ENCODE measurements around the gene HBA2.

The HBA2 gene

GRCh38 chr16:164827-165538 is 7.7 kb upstream of the HBA2 start:
- TF ChIP-seq BACH2 (CRISPR knock-in tag; IDR thresholded peaks at IDR 0.05; ENCODE audit: borderline replicate concordance): no peak
- TF ChIP-seq PPARA (CRISPR knock-in tag; IDR thresholded peaks at IDR 0.05; ENCODE audit: borderline replicate concordance): no peak
- no peak for TF ChIP-seq CSRNP3 (CRISPR knock-in tag; IDR thresholded peaks at IDR 0.05)
- no peak for TF ChIP-seq ESRRG (CRISPR knock-in tag; IDR thresholded peaks at IDR 0.05)
- no peak for TF ChIP-seq ZFP3 (CRISPR knock-in tag; IDR thresholded peaks at IDR 0.05)
- no peak for TF ChIP-seq CSDC2 (CRISPR knock-in tag; IDR thresholded peaks at IDR 0.05)
- TF ChIP-seq ZNF8 (CRISPR knock-in tag; IDR thresholded peaks at IDR 0.05): no peak
- no peak for TF ChIP-seq CREB5 (CRISPR knock-in tag; IDR thresholded peaks at IDR 0.05; ENCODE audit: low read depth)
- no peak for TF ChIP-seq ZFP30 (CRISPR knock-in tag; IDR thresholded peaks at IDR 0.05)
- no peak for TF ChIP-seq OSR1 (CRISPR knock-in tag; IDR thresholded peaks at IDR 0.05)
- TF ChIP-seq RARB (CRISPR knock-in tag; IDR thresholded peaks at IDR 0.05): no peak
- TF ChIP-seq TCF4 (CRISPR knock-in tag; IDR thresholded peaks at IDR 0.05; ENCODE audit: borderline replicate concordance): no peak
- TF ChIP-seq ARNTL (CRISPR knock-in tag; IDR thresholded peaks at IDR 0.05; ENCODE audit: borderline replicate concordance, low read depth): no peak
- peak; percentile 43 for ATAC-seq

- TF ChIP-seq RARB (CRISPR knock-in tag; IDR thresholded peaks at IDR 0.05) (no peak), SNAI2 (CRISPR knock-in tag; IDR thresholded peaks at IDR 0.05) (no peak), BACH2 (CRISPR knock-in tag; IDR thresholded peaks at IDR 0.05; ENCODE audit: borderline replicate concordance) (no peak), ZFP3 (CRISPR knock-in tag; IDR thresholded peaks at IDR 0.05) (no peak), TOX (CRISPR knock-in tag; IDR thresholded peaks at IDR 0.05; ENCODE audit: borderline replicate concordance) (no peak), CSDC2 (CRISPR knock-in tag; IDR thresholded peaks at IDR 0.05) (no peak), TSHZ2 (CRISPR knock-in tag; IDR thresholded peaks at IDR 0.05) (no peak), CREB5 (CRISPR knock-in tag; IDR thresholded peaks at IDR 0.05; ENCODE audit: low read depth) (no peak), ZFP30 (CRISPR knock-in tag; IDR thresholded peaks at IDR 0.05) (no peak), ESRRG (CRISPR knock-in tag; IDR thresholded peaks at IDR 0.05) (no peak), ZNF70 (CRISPR knock-in tag; IDR thresholded peaks at IDR 0.05) (no peak), ZNF8 (CRISPR knock-in tag; IDR thresholded peaks at IDR 0.05) (no peak), PATZ1 (CRISPR knock-in tag; IDR thresholded peaks at IDR 0.05; ENCODE audit: borderline replicate concordance) (no peak), ARNTL (CRISPR knock-in tag; IDR thresholded peaks at IDR 0.05; ENCODE audit: borderline replicate concordance, low read depth) (no peak), POU6F1 (CRISPR knock-in tag; IDR thresholded peaks at IDR 0.05; ENCODE audit: borderline replicate concordance, low read depth) (no peak), OSR1 (CRISPR knock-in tag; IDR thresholded peaks at IDR 0.05) (no peak), GLIS3 (CRISPR knock-in tag; IDR thresholded peaks at IDR 0.05) (no peak), TCF4 (CRISPR knock-in tag; IDR thresholded peaks at IDR 0.05; ENCODE audit: borderline replicate concordance) (no peak)
- ATAC-seq: peak; percentile 6; the same call in 1 of the 3 replicates
Measured at GRCh38 chr16:165539-166374, 6.9 kb upstream of the HBA2 start, which contains the start of gene HBM. Gene HBM (plus strand): TSS chr16:165978. CDS start chr16:165998, 20 bp downstream.

Measured in SK-N-SH treated with all-trans-retinoic acid at 6 μM for 48 hours (cell line).